Motor neuron (in vitro differentiated cells): ENCODE data around the gene ARHGEF7. TPM values are rescaled to one million over a fixed set of nuclear protein-coding genes. Genes with fewer than 3 reads are reported as not detected.

Experiments
- ATAC-seq, 8 experiments: fragments of 200-7000 bp; cut with Tn5 transposase; replicated peaks in 6 of 8; 2 replicates each; pipeline ENCODE4 v1.8.0; 2021; ENCODE audit warnings: mild to moderate bottlenecking in 8 of 8, moderate library complexity in 8 of 8
- H3K27ac ChIP-seq, 2 donors: fragments of 250-450 bp; sonication (Bioruptor Pico); 2 replicates each; pipeline ENCODE4 v1.9.0; 2021; ENCODE audit warnings: antibody characterized with exemption in 2 of 2, mild to moderate bottlenecking in 2 of 2, moderate library complexity in 1 of 2
- H3K4me1 ChIP-seq, 2 donors: fragments of 250-450 bp; sonication (Bioruptor Pico); replicated peaks in 1 of 2; 2 replicates each; pipeline ENCODE4 v1.6.1; 2021; ENCODE audit warnings: antibody characterized with exemption in 2 of 2, mild to moderate bottlenecking in 2 of 2, moderate library complexity in 1 of 2
- H3K4me3 ChIP-seq, 5 donors: fragments of 250-450 bp; sonication (Bioruptor Pico); 2 replicates each; pipeline ENCODE4 v1.9.0; 2021; ENCODE audit warnings: antibody characterized with exemption in 5 of 5, mild to moderate bottlenecking in 5 of 5, moderate library complexity in 4 of 5
- WGBS, 10 experiments: fragments of 450-650 bp; shearing (Covaris generic); methylation state at CpG; one replicate each; pipeline ENCODE4 v1.0.0; 2022; 5-methylcytosine and 5-hydroxymethylcytosine counted together
- in situ Hi-C, 9 experiments: fragments of 400-800 bp; cut with MboI; loops; one replicate each; pipeline ENCODE4 v1.15.0; 2021; ENCODE audit warnings: low sequenced_read_pairs in 9 of 9, low pct_unique_long_range_greater_than_20kb in 2 of 9; ENCODE audit not compliant: unreplicated experiment in 9 of 9
- total RNA-seq, 8 experiments: library from RNA; unstranded; fragments of 300-600 nt; gene quantifications; 2 replicates each; pipeline versions ENCODE4 v1.2.3 to v1.2.4, GENCODE V29; 2022

ARHGEF7 gene
- total RNA-seq, 8 experiments from 2014 or later: 27.9 to 56.9 (median 50.5) TPM

- no peaks in the 10 kb centered on the region for H3K4me1 ChIP-seq
- peak in 1 of 8 experiments; percentile 38 for ATAC-seq
- H3K4me3 ChIP-seq: no peak overlapping the region
- no peak overlapping the region for H3K27ac ChIP-seq
- WGBS, 10 experiments: 40 to 100% (median 72%) methylated on average over 1 to 8 of the region's 8 CpGs; no CpG with 5 or more reads in 4 of the 10 experiments
- in situ Hi-C loops: no loop called here
These were observed 53.0 kb downstream of the ARHGEF7 start for GRCh38 chr13:111168107-111168506.

- 33 to 95% (median 84%) methylated on average over 1 to 3 of the region's 3 CpGs; no CpG with 5 or more reads in 2 of the 10 experiments for WGBS, 10 experiments
- ATAC-seq: peak in 1 of 8 experiments; percentile 31
- Histone ChIP-seq H3K4me1 (no peaks in the 10 kb centered on the region), H3K27ac (no peak overlapping the region), H3K4me3 (no peak overlapping the region)
- in situ Hi-C loops: no loop called here
These were observed 56.0 kb downstream of the ARHGEF7 start for GRCh38 chr13:111171112-111171511.

- Histone ChIP-seq H3K4me1 (no peaks in the 10 kb centered on the region), H3K4me3 (no peak overlapping the region), H3K27ac (no peak overlapping the region)
- 20 to 100% (median 91%) methylated on average over 1 to 2 of the region's 2 CpGs; no CpG with 5 or more reads in 4 of the 10 experiments for WGBS, 10 experiments
- in situ Hi-C loops: no loop called here
- ATAC-seq: no peak
These were observed 56.5 kb downstream of the ARHGEF7 start for GRCh38 chr13:111171629-111172028.

GRCh38 chr13:111174377-111175114 lies 59.4 kb downstream of the ARHGEF7 start:
- WGBS, 10 experiments: 51 to 100% (median 90%) methylated on average over 1 to 8 of the region's 15 CpGs; no CpG with 5 or more reads in 1 of the 10 experiments
- no peaks in the 10 kb centered on the region for H3K4me1 ChIP-seq
- in situ Hi-C loops: no loop called here
- no peak overlapping the region for H3K27ac ChIP-seq
- no peak overlapping the region for H3K4me3 ChIP-seq
- ATAC-seq: no peak

DNA sequence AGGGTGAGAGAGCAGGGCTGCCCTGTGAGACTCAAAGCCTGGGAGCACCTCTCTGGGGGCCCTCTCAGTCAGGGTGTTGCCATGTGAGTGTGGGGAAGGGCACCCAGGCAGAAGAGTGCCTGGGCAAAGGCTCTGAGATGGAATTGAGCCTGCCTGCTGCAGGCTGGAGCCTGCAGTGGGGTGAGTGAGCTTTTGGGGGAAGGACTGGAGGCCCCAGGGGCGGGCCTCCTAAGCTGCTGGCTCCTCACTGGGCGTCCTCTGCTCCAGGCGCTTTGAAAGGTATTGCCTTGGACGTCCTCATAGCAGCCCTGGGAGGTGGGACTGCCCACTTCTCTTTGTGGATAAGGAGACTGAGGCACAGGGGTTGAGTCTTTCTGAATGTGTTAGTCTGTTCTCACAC lies 60.3 kb downstream of the ARHGEF7 start:
- no peaks in the 10 kb centered on the region for H3K4me1 ChIP-seq
- WGBS, 10 experiments: 60 to 100% (median 100%) methylated on average over 1 of the region's 4 CpGs; no CpG with 5 or more reads in 7 of the 10 experiments
- H3K4me3 ChIP-seq: no peak overlapping the region
- no peak overlapping the region for H3K27ac ChIP-seq
- no peak for ATAC-seq
- in situ Hi-C loops: no loop called here

DNA sequence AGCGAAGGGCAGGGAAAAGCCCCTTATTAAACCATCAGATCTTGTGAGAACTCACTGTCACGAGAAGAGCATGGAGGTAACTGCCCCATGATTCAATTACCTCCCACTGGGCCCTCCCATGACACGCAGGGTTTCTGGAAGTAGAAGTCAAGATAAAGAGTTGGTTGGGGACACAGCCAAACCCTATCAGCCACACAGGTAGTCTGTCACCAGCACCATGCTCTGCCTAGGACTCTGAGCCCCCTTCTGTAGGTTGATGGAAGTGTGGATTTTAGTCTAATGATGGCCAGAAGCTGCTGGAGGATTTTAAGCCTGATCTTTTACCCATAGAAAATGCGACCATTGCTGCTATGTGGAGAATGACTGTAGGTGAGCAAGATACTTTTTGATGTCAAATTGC lies 60.8 kb downstream of the ARHGEF7 start:
- no peaks in the 10 kb centered on the region for H3K4me1 ChIP-seq
- 93 to 100% (median 100%) methylated on average over 1 to 3 of the region's 4 CpGs; no CpG with 5 or more reads in 1 of the 10 experiments for WGBS, 10 experiments
- in situ Hi-C loops: no loop called here

DNA sequence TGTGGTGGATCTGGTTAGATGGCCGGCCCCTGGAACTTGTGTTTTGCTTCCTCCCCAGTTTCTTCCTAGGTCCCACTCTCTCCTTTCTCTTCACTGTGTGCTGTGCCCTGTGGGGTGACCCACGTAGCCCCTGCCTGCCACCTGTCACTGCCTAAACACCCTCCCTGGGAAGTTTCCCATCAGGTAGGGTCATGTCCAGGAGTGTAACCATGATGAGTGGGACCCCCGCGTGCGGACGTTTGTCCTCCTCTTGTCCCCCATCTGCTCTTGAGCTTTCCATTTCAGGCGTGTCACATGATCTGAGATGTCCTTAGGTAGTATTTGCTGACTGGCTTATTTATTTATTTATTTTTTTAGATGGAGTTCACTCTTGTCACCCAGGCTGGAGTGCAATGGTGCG lies 61.3 kb downstream of the ARHGEF7 start:
- WGBS, 10 experiments: 97 to 100% (median 100%) methylated on average over 1 to 7 of the region's 8 CpGs; no CpG with 5 or more reads in 4 of the 10 experiments
- Histone ChIP-seq H3K27ac (no peak overlapping the region), H3K4me1 (no peaks in the 10 kb centered on the region), H3K4me3 (no peak overlapping the region)
- no peak for ATAC-seq
- in situ Hi-C loops: no loop called here

More for the DNA sequence above, 60.8 kb downstream of the ARHGEF7 start:
- ATAC-seq: no peak
- H3K4me3 ChIP-seq: no peak overlapping the region
- H3K27ac ChIP-seq: no peak overlapping the region

DNA sequence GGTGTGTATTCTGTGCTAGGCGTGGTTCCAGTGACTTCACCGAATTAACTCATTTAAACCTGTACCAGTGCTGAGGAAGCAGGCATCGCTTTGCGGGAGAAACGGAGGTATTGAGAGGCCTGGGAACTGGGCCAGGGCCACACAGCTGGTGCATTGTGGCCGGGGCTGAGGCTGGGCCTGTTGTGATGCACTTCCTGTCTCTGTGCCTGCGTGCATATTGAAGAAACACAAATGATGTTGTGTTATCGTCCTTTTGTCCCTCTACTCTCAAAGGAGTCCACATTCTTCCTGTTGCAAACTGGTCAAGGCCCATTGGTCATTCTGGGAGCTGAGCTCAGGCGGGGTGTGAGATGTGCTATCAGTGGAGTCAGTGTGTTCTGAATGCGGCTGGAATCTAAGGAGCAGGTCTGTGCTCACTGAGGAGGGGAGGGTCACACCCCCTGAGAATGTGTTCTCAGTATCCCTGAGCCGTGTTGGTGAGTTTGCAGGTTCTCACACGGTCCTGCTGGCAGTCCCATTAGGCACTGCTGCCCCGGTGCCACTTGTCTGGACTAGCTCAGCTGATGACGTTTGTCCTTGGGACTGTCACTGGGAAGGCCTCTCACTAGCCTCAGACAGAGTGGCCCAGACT lies 62.1 kb downstream of the ARHGEF7 start:
- ATAC-seq: peak in 1 of 8 experiments; percentile 44
- in situ Hi-C loops: no loop called here
- Histone ChIP-seq H3K4me3 (no peak overlapping the region), H3K4me1 (no peaks in the 10 kb centered on the region), H3K27ac (no peak overlapping the region)
- 57 to 100% (median 95%) methylated on average over 1 to 8 of the region's 14 CpGs; no CpG with 5 or more reads in 2 of the 10 experiments for WGBS, 10 experiments

DNA sequence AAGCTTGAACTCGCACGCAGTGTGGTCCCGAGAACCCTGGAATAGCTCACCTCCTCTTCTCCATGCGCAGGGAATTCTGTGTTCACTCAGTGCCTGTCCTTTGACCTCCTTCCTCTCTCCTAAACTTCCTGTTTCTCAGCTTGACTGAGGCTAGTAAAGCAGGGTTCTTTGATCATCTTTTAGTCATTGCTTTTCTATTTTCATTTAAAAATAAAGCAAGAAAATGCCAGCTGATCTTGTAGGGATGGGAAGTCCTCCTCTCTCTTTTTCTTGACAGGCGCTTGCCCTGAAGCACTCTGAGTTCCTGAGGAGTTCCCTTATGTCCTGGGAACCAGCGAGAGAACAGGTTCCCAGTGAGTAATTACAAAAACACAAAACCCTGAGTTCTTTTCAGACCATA lies 62.8 kb downstream of the ARHGEF7 start:
- no peak for ATAC-seq
- no peak overlapping the region for H3K4me3 ChIP-seq
- WGBS, 10 experiments: 50 to 100% (median 91%) methylated on average over 2 to 5 of the region's 6 CpGs; no CpG with 5 or more reads in 2 of the 10 experiments
- H3K4me1 ChIP-seq: no peaks in the 10 kb centered on the region
- in situ Hi-C loops: no loop called here
- no peak overlapping the region for H3K27ac ChIP-seq

- 41 to 92% (median 63%) methylated on average over 1 to 3 of the region's 4 CpGs; no CpG with 5 or more reads in 5 of the 10 experiments for WGBS, 10 experiments
- Histone ChIP-seq H3K27ac (no peak overlapping the region), H3K4me3 (no peak overlapping the region), H3K4me1 (no peaks in the 10 kb centered on the region)
- in situ Hi-C loops: no loop called here
- no peak for ATAC-seq
These were observed 63.3 kb downstream of the ARHGEF7 start for GRCh38 chr13:111178402-111178801.

GRCh38 chr13:111179908-111180760 lies 65.0 kb downstream of the ARHGEF7 start:
- in situ Hi-C loops: no loop called here
- 66 to 100% (median 89%) methylated on average over 1 to 6 of the region's 6 CpGs; no CpG with 5 or more reads in 1 of the 10 experiments for WGBS, 10 experiments
- no peak overlapping the region for H3K27ac ChIP-seq
- no peak overlapping the region for H3K4me3 ChIP-seq
- peak in 1 of 8 experiments; percentile 67 for ATAC-seq
- H3K4me1 ChIP-seq: peaks cover 11% of the 10 kb centered on the region in 2 donors

- WGBS, 10 experiments: 80 to 100% (median 100%) methylated on average over 1 to 10 of the region's 14 CpGs; no CpG with 5 or more reads in 4 of the 10 experiments
- Histone ChIP-seq H3K27ac (no peak overlapping the region), H3K4me3 (no peak overlapping the region), H3K4me1 (peaks cover 17 to 22% of the 10 kb centered on the region in 2 donors)
- in situ Hi-C loops: no loop called here
- no peak for ATAC-seq
These were observed 66.9 kb downstream of the ARHGEF7 start for GRCh38 chr13:111181977-111182376.
